Endodermal cell (in vitro differentiated cells): ENCODE data around the gene DNAJC12. TPM values are rescaled to one million over a fixed set of nuclear protein-coding genes. Genes with fewer than 3 reads are reported as not detected.
"Not testable (repeated sequence)": the region's sequence is repeated elsewhere in the genome, so short reads cannot be mapped to it uniquely, and the experiment has no call there.

Experiments used
- DNase-seq: peaks from one replicate; pipeline ENCODE4 v3.0.0-alpha.2; 2017
- H3K27ac ChIP-seq: 2 replicates; pipeline ENCODE4 v1.5.1; 2013; ENCODE audit warnings: mild to moderate bottlenecking, low read depth, low read length, moderate library complexity
- H3K27me3 ChIP-seq: 2 replicates; pipeline ENCODE4 v1.6.1; 2013; ENCODE audit warnings: mild to moderate bottlenecking, low read length, moderate library complexity; ENCODE audit not compliant: insufficient read depth, control insufficient read depth, poor library complexity, severe bottlenecking
- H3K36me3 ChIP-seq: 2 replicates; pipeline ENCODE4 v1.7.0; 2013; ENCODE audit warnings: mild to moderate bottlenecking, low read length, moderate library complexity; ENCODE audit not compliant: control insufficient read depth, insufficient read depth
- H3K4me1 ChIP-seq: one replicate; pipeline ENCODE4 v1.7.0; 2013; ENCODE audit warnings: low read length; ENCODE audit not compliant: control insufficient read depth, insufficient read depth
- H3K4me3 ChIP-seq: 2 replicates; pipeline ENCODE4 v1.5.1; 2013; ENCODE audit warnings: mild to moderate bottlenecking, low read length, moderate library complexity
- H3K9ac ChIP-seq: 2 replicates; pipeline ENCODE4 v1.6.1; 2013; ENCODE audit warnings: mild to moderate bottlenecking, low read length, moderate library complexity; ENCODE audit not compliant: poor library complexity, severe bottlenecking; ENCODE audit errors: extremely low read depth
- H3K9me3 ChIP-seq: 2 replicates; pipeline ENCODE4 v1.6.1; 2013; ENCODE audit warnings: mild to moderate bottlenecking, low read length, moderate library complexity; ENCODE audit not compliant: control insufficient read depth
- H3K27ac Mint-ChIP-seq: 2 replicates; pipeline ENCODE4 v1.8.0; 2020; ENCODE audit warnings: mixed read lengths
- H3K27me3 Mint-ChIP-seq: 2 replicates; pipeline ENCODE4 v1.8.0; 2021; ENCODE audit warnings: mild to moderate bottlenecking, mixed read lengths; ENCODE audit not compliant: insufficient read depth
- H3K36me3 Mint-ChIP-seq: 2 replicates; pipeline ENCODE4 v1.8.0; 2020; ENCODE audit warnings: low read depth, mixed read lengths
- H3K4me1 Mint-ChIP-seq: 2 replicates; pipeline ENCODE4 v1.8.0; 2020; ENCODE audit warnings: mixed read lengths
- H3K4me3 Mint-ChIP-seq: 2 replicates; pipeline ENCODE4 v1.8.0; 2020; ENCODE audit warnings: mild to moderate bottlenecking, moderate library complexity, mixed read lengths
- H3K9me3 Mint-ChIP-seq: 2 replicates; pipeline ENCODE4 v1.8.0; 2020; ENCODE audit warnings: mild to moderate bottlenecking, mixed read lengths
- CTCF ChIP-seq: fragments of 200-600 bp; sonication (generic); conservative IDR thresholded peaks from 2 replicates; pipeline ENCODE4 v1.5.0; 2021; ENCODE audit warnings: antibody characterized with exemption, mild to moderate bottlenecking
- WGBS, 2 experiments: methylation state at CpG; one replicate each; pipeline versions ENCODE4 v1.1.5 to v1.1.7; 2013; ENCODE audit warnings: missing lambda C conversion rate in 2 of 2, mixed read lengths in 1 of 2; ENCODE audit not compliant: insufficient coverage in 1 of 2, insufficient read length in 1 of 2; 5-methylcytosine and 5-hydroxymethylcytosine counted together
- total RNA-seq, 2 donors: library from RNA; stranded (reverse); fragmentation: NEBNext Ultra II Directional in 1 of 2; extraction: Animal tissue kit (Norgen Biotek cat#: 25700) in 1 of 2; gene quantifications; 2 replicates in 1 of 2; 3 replicates in 1 of 2; pipeline ENCODE4 v1.2.1, GENCODE V29; 2021

DNAJC12 gene
- total RNA-seq, 2 donors from 2014 or later: 0.59 TPM; not detected in 1

- no peak for DNase-seq
- H3K4me1 ChIP-seq: no peaks in the 10 kb centered on the region
- 99 to 100% methylated on average over 1 to 2 of the region's 2 CpGs for WGBS, 2 experiments
Measured at GRCh38 chr10:67767244-67767643, 70.7 kb downstream of the DNAJC12 start.

GRCh38 chr10:67764012-67764822 lies 73.8 kb downstream of the DNAJC12 start:
- H3K4me3 Mint-ChIP-seq: peak overlapping the region; percentile 89
- peak overlapping the region; percentile 96 for H3K27ac Mint-ChIP-seq
- 0 to 1% methylated on average over 36 to 56 of the region's 56 CpGs for WGBS, 2 experiments
- H3K4me3 ChIP-seq: peak overlapping the region; percentile 98
- DNase-seq: peak; percentile 98
- H3K9me3 Mint-ChIP-seq: peaks cover 6% of the 10 kb centered on the region
- H3K36me3 ChIP-seq: no peaks in the 10 kb centered on the region
- H3K9me3 ChIP-seq: no peaks in the 10 kb centered on the region
- TF ChIP-seq CTCF: no peak
- H3K27me3 Mint-ChIP-seq: no peaks in the 10 kb centered on the region
- no peaks in the 10 kb centered on the region for H3K27me3 ChIP-seq
- no peaks in the 10 kb centered on the region for H3K4me1 Mint-ChIP-seq
- H3K27ac ChIP-seq: peak overlapping the region; percentile 68
- H3K9ac ChIP-seq: peak overlapping the region; percentile 67
- H3K36me3 Mint-ChIP-seq: no peaks in the 10 kb centered on the region
- no peaks in the 10 kb centered on the region for H3K4me1 ChIP-seq

More at GRCh38 chr10:67767244-67767643, 70.7 kb downstream of the DNAJC12 start:
- H3K27me3 ChIP-seq: no peaks in the 10 kb centered on the region
- H3K27ac ChIP-seq: no peak overlapping the region
- Mint-ChIP-seq H3K36me3 (no peaks in the 10 kb centered on the region), H3K27me3 (no peaks in the 10 kb centered on the region), H3K4me1 (no peaks in the 10 kb centered on the region), H3K4me3 (no peak overlapping the region), H3K9me3 (no peaks in the 10 kb centered on the region), H3K27ac (no peak overlapping the region)
- H3K9me3 ChIP-seq: no peaks in the 10 kb centered on the region
- H3K36me3 ChIP-seq: no peaks in the 10 kb centered on the region
- H3K4me3 ChIP-seq: no peak overlapping the region
- no peak overlapping the region for H3K9ac ChIP-seq
- TF ChIP-seq CTCF: no peak

- H3K27me3 ChIP-seq: no peaks in the 10 kb centered on the region
- 9 to 50% methylated on average over 9 to 22 of the region's 22 CpGs for WGBS, 2 experiments
- Mint-ChIP-seq H3K36me3 (no peaks in the 10 kb centered on the region), H3K27me3 (no peaks in the 10 kb centered on the region), H3K4me3 (peak overlapping the region; percentile 89), H3K27ac (peak overlapping the region; percentile 96), H3K9me3 (peaks cover 6% of the 10 kb centered on the region), H3K4me1 (peaks cover 2% of the 10 kb centered on the region)
- DNase-seq: peak; percentile 89
- no peak overlapping the region for H3K27ac ChIP-seq
- H3K36me3 ChIP-seq: no peaks in the 10 kb centered on the region
- H3K9ac ChIP-seq: peak overlapping the region; percentile 67
- peak overlapping the region; percentile 98 for H3K4me3 ChIP-seq
- no peaks in the 10 kb centered on the region for H3K4me1 ChIP-seq
- no peaks in the 10 kb centered on the region for H3K9me3 ChIP-seq
- TF ChIP-seq CTCF: no peak
Measured at GRCh38 chr10:67763499-67764011, 74.4 kb downstream of the DNAJC12 start.

- not testable (repeated sequence) for H3K27ac Mint-ChIP-seq, H3K9me3 Mint-ChIP-seq, H3K4me1 ChIP-seq, H3K9me3 ChIP-seq, DNase-seq, H3K27me3 ChIP-seq, H3K27me3 Mint-ChIP-seq, H3K27ac ChIP-seq, H3K36me3 Mint-ChIP-seq, H3K4me3 ChIP-seq, H3K9ac ChIP-seq, H3K4me3 Mint-ChIP-seq, H3K4me1 Mint-ChIP-seq, H3K36me3 ChIP-seq
- WGBS, 2 experiments: 92 to 96% methylated on average over 8 to 9 of the region's 9 CpGs
Measured at GRCh38 chr10:67762567-67762966, 75.4 kb downstream of the DNAJC12 start.
